Activated naive CD4-positive, alpha-beta T cell treated with anti-CD3 and anti-CD28 coated beads, Interleukin-2, amount 10 ng/mL, durations not matched to agents 7 days and 5 days (primary cell): ENCODE results near the gene RHBDD1.

Source experiments
- CTCF ChIA-PET: fragments of 350-600 bp; sonication (Branson Sonifier 250); formaldehyde crosslinking; loops from one replicate; lab custom pipeline; 2021; ENCODE audit warnings: antibody characterized with exemption; lab: Charles Lee
- DNase-seq: peaks from one replicate; pipeline ENCODE4 v3.0.0-alpha.2; 2020
- H3K27ac Mint-ChIP-seq: one replicate; pipeline ENCODE4 v1.8.0; 2021; ENCODE audit warnings: mild to moderate bottlenecking, moderate library complexity, mixed read lengths
- H3K27me3 Mint-ChIP-seq: one replicate; pipeline ENCODE4 v1.8.0; 2021; ENCODE audit warnings: mild to moderate bottlenecking, mixed read lengths
- H3K36me3 Mint-ChIP-seq: one replicate; pipeline ENCODE4 v1.8.0; 2021; ENCODE audit warnings: mixed read lengths
- H3K4me1 Mint-ChIP-seq: one replicate; pipeline ENCODE4 v1.8.0; 2021; ENCODE audit warnings: mixed read lengths
- H3K4me3 Mint-ChIP-seq: one replicate; pipeline ENCODE4 v1.8.0; 2021; ENCODE audit warnings: mild to moderate bottlenecking, moderate library complexity, mixed read lengths
- H3K9me3 Mint-ChIP-seq: one replicate; pipeline ENCODE4 v1.8.0; 2021; ENCODE audit warnings: mixed read lengths

The RHBDD1 gene

DNA sequence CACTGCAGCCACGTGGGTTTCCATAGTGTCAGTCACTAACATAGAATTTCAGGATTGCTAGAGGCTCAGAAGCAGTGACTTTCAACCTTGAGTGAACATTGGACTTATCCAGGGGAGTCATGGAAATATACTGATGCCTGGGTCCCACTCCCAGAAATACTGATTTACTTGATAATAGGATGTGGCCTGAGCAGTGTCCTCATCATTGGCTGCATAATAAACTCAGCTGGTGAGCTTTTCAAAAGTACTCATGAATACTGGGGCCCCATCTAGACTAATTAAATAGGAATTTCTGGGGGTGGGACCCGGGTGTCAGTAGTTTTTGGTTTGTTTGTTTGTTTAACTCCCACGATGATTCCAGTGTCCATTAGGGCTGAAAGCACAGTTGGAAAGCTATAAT lies 186.8 kb downstream of the RHBDD1 start:
- Mint-ChIP-seq H3K27ac (no peak overlapping the region), H3K27me3 (no peaks in the 10 kb centered on the region), H3K4me1 (no peaks in the 10 kb centered on the region), H3K4me3 (no peak overlapping the region), H3K9me3 (no peaks in the 10 kb centered on the region), H3K36me3 (no peaks in the 10 kb centered on the region)
- no peak for DNase-seq
- CTCF ChIA-PET: interaction anchor here (0.6 kb wide), 1 partner anchor 59 kb away, joined by 4 read pairs; no protein-coding TSS in a partner anchor

DNA sequence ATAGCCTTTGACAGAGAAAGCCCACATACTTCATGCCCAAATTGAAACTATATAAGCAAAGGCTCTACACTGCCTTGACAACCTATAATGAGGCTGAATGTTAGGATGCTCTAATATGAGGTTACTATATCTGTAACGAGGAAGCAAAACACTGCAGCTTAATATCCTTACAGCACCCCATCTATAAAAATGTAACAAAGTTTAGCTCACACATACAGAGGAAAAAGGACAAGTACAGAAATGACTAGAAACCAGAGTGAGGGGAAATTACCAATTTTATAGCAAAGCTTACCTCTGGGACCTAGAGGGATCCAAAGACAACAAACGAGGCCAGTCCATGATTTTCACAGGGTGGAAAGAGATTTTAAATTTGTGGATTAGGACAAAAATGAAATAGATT lies 189.7 kb downstream of the RHBDD1 start:
- Mint-ChIP-seq H3K27me3 (no peaks in the 10 kb centered on the region), H3K9me3 (no peaks in the 10 kb centered on the region), H3K27ac (no peak overlapping the region), H3K36me3 (no peaks in the 10 kb centered on the region), H3K4me1 (no peaks in the 10 kb centered on the region), H3K4me3 (no peak overlapping the region)
- CTCF ChIA-PET: no interaction called here
- no peak for DNase-seq

DNA sequence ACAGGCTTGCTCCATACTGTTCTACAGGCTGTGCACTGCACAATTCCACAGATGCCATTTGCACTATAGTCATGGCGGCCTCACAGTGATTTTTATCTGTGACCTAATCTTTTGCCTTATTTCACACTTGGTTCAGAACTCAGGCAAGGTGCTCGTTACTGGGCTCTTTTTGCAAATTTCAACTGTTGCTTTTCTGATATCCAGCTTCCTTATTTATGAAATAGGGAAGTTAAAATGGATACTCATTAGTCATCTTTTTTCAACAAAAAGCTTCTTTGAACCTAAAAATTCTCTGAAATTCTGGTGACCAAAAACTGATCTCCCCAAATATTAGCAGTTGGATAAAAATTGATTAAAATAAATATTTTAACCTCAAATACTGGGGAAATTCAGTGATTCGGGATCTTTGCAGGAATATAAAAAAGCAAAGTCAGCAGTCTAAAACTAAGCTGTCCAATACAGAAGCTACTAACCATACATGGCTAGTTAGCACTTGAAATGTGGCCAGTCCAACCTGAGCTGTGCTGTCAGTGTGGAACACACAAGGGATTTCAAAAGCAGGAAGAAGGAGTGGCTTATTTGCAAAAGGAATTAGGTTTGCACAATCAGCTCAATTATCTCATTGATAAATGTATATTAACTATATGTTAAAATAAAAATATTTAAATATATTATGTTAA lies 193.7 kb downstream of the RHBDD1 start:
- Mint-ChIP-seq H3K27me3 (no peaks in the 10 kb centered on the region), H3K4me3 (no peak overlapping the region), H3K9me3 (no peaks in the 10 kb centered on the region), H3K27ac (no peak overlapping the region), H3K4me1 (no peaks in the 10 kb centered on the region), H3K36me3 (no peaks in the 10 kb centered on the region)
- CTCF ChIA-PET: no interaction called here
- no peak for DNase-seq

DNA sequence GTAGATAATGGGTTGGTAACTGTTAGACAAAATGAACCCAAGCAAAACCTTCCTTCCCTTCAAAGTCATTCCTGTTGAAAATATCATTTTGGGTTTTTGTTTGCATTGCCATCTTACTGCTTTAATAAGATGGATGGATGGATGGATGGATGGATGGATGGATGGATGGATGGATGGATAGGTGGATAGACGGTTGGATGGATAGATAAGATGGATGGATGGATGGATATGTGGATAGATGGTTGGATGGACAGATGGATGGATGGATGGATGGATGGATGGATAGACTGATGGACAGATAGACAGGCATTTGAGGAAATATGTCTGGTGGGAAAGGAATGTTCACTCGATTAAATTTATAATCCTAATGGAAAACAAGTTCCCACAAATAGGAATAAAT lies 194.9 kb downstream of the RHBDD1 start:
- CTCF ChIA-PET: no interaction called here

DNA sequence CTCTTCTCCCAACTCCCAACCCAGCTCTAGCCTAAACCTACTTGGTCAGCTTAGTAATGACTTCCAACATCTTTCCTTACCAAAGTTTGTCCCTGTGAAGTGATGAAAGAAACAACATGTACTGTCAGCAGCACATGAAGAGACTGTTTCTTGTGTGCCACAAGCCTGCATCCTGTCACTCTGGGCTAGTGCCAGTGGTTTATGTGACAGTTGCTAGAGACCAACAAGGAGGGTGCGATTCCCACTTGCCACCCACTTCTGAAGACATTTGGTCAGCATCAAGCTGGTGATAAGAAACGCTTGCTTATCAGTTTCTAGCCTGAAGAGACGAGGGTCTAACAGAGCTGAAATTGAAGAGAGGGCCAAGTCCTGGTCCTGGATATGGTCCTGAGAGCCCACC lies 195.5 kb downstream of the RHBDD1 start:
- DNase-seq: no peak
- Mint-ChIP-seq H3K9me3 (no peaks in the 10 kb centered on the region), H3K27me3 (peaks cover 6% of the 10 kb centered on the region), H3K27ac (no peak overlapping the region), H3K36me3 (no peaks in the 10 kb centered on the region), H3K4me1 (no peaks in the 10 kb centered on the region), H3K4me3 (no peak overlapping the region)
- CTCF ChIA-PET: no interaction called here

More for the DNA sequence above, 194.9 kb downstream of the RHBDD1 start:
- DNase-seq: no peak
- Mint-ChIP-seq H3K36me3 (no peaks in the 10 kb centered on the region), H3K27me3 (peaks cover 5% of the 10 kb centered on the region), H3K9me3 (no peaks in the 10 kb centered on the region), H3K4me3 (no peak overlapping the region), H3K27ac (no peak overlapping the region), H3K4me1 (no peaks in the 10 kb centered on the region)

DNA sequence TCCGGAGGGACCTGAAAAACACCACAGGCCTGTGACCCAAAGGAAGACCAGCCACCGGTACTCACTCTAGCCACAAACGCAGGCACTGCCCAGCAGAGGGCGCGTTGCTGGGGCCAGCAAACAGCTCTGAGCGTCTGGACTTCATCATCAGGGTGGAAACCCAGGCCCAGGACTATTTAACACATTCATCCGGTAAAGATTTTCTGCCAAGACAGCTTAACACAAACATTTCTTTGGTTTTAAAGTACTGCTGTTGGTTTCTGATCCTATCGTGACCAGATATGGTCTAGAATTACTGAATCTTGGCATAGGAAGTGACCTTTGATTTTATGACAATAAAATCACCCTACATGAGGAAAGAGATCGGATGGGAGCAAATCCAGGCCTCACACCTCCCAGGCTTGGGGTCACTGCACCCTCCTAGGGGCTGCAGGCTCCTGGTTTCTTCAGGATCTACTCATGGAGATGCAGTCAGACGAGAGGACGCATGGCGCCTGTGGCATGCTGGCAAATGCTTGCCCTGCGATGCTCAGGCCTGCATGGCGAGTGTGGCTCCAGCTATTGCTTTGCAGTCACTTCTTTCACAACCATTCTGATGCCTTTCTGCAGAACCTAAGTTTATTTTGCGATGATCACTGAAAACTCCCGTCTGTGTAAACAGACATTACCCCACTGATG lies 197.8 kb downstream of the RHBDD1 start:
- no peaks in the 10 kb centered on the region for H3K4me1 Mint-ChIP-seq
- peak; percentile 28 for DNase-seq
- CTCF ChIA-PET: interaction anchor here (0.7 to 1.3 kb wide), 3 partner anchors 17 to 732 kb away, joined by 3 to 5 read pairs (median 4); no protein-coding TSS in a partner anchor
- H3K4me3 Mint-ChIP-seq: no peak overlapping the region
- no peaks in the 10 kb centered on the region for H3K36me3 Mint-ChIP-seq
- H3K9me3 Mint-ChIP-seq: no peaks in the 10 kb centered on the region
- peaks cover 6% of the 10 kb centered on the region for H3K27me3 Mint-ChIP-seq
- no peak overlapping the region for H3K27ac Mint-ChIP-seq

DNA sequence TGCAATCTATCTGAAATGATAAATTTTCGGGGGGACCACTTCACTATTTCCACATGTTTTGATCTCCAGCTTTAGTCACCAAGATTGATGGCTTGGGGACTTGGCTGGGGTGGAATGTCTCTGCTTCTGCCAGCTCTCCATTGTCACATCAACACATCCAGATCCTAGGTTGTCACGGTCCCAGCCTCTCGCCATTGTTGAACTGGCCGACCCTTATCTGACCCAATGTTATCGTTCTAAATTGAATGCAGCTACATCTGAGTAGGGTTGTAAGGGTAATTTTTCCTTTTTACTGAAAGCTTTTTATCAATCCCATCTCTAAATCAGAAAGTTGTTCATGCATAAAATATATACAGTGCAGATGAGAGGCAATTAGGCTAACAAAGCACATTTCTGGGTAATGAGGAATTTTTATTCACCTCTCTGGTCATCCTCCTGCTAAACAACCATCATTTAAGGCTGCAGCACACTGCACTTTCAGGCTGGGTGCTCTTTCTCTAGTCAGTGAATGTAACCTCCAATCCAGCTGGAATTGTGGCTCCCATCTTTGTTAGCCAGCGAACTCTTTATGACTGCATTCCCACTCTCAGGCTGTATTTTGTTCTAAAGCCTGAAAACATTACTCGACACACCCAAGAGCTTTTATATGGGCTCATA lies 200.0 kb downstream of the RHBDD1 start:
- DNase-seq: no peak
- Mint-ChIP-seq H3K27me3 (peaks cover 6% of the 10 kb centered on the region), H3K36me3 (no peaks in the 10 kb centered on the region), H3K4me1 (no peaks in the 10 kb centered on the region), H3K27ac (no peak overlapping the region), H3K9me3 (no peaks in the 10 kb centered on the region), H3K4me3 (no peak overlapping the region)
- CTCF ChIA-PET: no interaction called here

DNA sequence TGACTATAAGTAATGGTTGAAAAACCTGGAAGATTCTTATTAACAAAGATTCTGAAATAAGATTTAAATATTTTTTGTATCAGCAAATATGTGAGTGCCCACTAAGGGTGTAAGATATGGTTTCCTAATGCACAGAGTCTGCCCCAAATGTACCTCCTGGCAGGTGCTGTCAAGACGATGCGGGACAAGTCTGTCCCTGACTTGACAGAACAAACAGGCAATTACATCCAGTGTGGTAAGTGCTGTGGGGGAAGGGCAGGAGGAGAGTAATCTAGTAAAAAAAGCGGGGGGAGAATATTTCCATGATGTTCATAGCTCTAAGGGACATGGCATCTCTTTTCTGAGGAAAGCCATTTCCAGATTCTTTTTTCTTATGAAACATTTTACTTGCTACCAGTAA lies 200.7 kb downstream of the RHBDD1 start:
- Mint-ChIP-seq H3K4me1 (no peaks in the 10 kb centered on the region), H3K27ac (no peak overlapping the region), H3K4me3 (no peak overlapping the region), H3K27me3 (peaks cover 6% of the 10 kb centered on the region), H3K9me3 (no peaks in the 10 kb centered on the region), H3K36me3 (no peaks in the 10 kb centered on the region)
- CTCF ChIA-PET: no interaction called here
- no peak for DNase-seq

DNA sequence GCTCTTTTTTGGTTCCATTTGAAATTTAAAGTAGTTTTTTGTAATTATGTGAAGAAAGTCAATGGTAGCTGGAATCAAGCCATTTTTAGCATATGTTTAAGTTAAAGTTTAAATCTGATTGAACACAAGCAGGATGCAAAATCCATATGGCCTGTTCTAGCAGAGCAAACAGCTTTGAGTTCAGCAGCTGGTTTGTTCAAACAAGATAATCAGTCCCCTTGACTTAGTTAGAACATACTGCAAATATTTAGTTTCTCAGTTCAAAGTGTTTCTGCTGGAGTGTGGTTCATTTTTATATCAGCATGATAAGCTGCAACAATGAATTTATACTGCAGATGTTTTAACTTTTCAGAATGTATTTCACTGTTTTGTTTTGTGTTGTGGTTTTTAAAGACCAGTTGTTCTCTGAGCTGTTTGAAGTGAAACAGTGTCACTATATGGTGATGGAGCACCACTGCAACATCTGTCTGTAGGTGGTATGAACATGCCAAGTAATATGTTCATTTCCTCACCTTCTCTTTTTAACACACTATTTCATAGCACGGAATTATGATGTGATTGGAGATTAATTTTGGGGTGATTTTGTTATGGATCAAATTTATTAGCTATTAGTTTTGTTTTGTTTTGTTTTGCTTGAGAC lies 202.8 kb downstream of the RHBDD1 start:
- Mint-ChIP-seq H3K4me3 (no peak overlapping the region), H3K27ac (no peak overlapping the region), H3K9me3 (no peaks in the 10 kb centered on the region), H3K27me3 (peaks cover 14% of the 10 kb centered on the region), H3K36me3 (no peaks in the 10 kb centered on the region), H3K4me1 (no peaks in the 10 kb centered on the region)
- DNase-seq: no peak
- CTCF ChIA-PET: no interaction called here

DNA sequence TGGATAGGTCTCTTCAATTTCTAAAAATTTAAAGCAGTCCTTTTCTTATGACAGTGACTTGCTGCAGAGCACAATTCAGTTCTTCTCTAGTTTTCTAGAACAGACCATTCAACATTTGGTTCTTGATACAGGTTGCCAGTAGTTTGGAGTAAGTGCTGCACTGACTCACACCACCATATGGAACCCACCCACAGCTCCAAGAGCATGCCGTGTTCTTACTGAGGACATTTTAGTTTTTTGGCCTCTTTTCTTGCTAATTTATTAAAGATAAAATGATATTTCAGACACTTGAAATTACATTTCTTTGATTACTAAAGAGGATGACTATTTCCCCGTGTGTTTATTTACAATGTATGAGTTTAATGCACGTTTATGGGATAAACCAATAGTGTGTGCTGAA lies 208.1 kb downstream of the RHBDD1 start:
- Mint-ChIP-seq H3K9me3 (no peaks in the 10 kb centered on the region), H3K36me3 (no peaks in the 10 kb centered on the region), H3K27me3 (peaks cover 8% of the 10 kb centered on the region), H3K4me1 (no peaks in the 10 kb centered on the region), H3K4me3 (no peak overlapping the region), H3K27ac (no peak overlapping the region)
- DNase-seq: no peak
- CTCF ChIA-PET: no interaction called here
